GM12878 (cell line): Measurements from ENCODE around the gene TCF4. TPM values are rescaled to one million over a fixed set of nuclear protein-coding genes. Genes with fewer than 3 reads are reported as not detected.

ENCODE experiments used
- ATAC-seq: fragments of 200-7000 bp; cut with Tn5 transposase; 3 replicates; pipeline ENCODE4 v1.9.1; 2020; ENCODE audit warnings: mild to moderate bottlenecking, moderate library complexity
- BruUV-seq: library from RNA; stranded (reverse); fragments of 400-500 nt; replicated peaks from 2 replicates; lab custom pipeline; 2021; lab: Mats Ljungman, UMichigan
- CTCF ChIA-PET: fragments of 300-600 bp; sonication (Branson Sonifier 250); formaldehyde crosslinking; extraction: SDS; loops from one replicate; lab custom pipeline; 2021; ENCODE audit warnings: inconsistent platforms; lab: Yijun Ruan, JAX
- POLR2A ChIA-PET: fragments of 350-600 bp; formaldehyde crosslinking; extraction: SDS; loops from one replicate; lab custom pipeline; 2021; ENCODE audit warnings: inconsistent platforms; lab: Charles Lee
- RAD21 ChIA-PET: fragments of 300-600 bp; sonication (Branson Sonifier 250); formaldehyde crosslinking; loops from one replicate; lab custom pipeline; 2023; ENCODE audit warnings: antibody characterized with exemption; ENCODE audit not compliant: unreplicated experiment; lab: Charles Lee
- SMC1A ChIA-PET: fragments of 300-600 bp; sonication (Branson Sonifier 250); formaldehyde crosslinking; loops from one replicate; lab custom pipeline; 2023; ENCODE audit not compliant: unreplicated experiment, uncharacterized antibody; lab: Charles Lee
- DNase-seq: peaks from one replicate; pipeline ENCODE4 v3.0.0-alpha.2; 2011; ENCODE audit warnings: low read depth, low spot score
- FAIRE-seq: peaks from 3 replicates; lab custom pipeline; 2011; peaks lifted over from hg19 to GRCh38; lab: Jason Lieb, UNC
- H2AFZ ChIP-seq: 2 replicates; pipeline ENCODE4 v1.6.0; 2011; ENCODE audit warnings: low read depth, low read length, control low read depth; ENCODE audit not compliant: control insufficient read depth
- H3K27ac ChIP-seq: 2 replicates; pipeline ENCODE4 v1.5.1; 2011; ENCODE audit warnings: control low read depth; ENCODE audit not compliant: control insufficient read depth, insufficient read depth
- H3K27me3 ChIP-seq, 2 experiments: replicated peaks in 1 of 2; 2 replicates each; pipeline versions ENCODE4 v1.6.0 to v1.6.1; 2011; ENCODE audit warnings: low read length in 1 of 2; ENCODE audit not compliant: control insufficient read depth in 2 of 2, insufficient read depth in 2 of 2
- H3K36me3 ChIP-seq, 2 experiments: 2 replicates each; pipeline ENCODE4 v1.5.1; 2011; ENCODE audit warnings: low read length in 1 of 2; ENCODE audit not compliant: control insufficient read depth in 2 of 2, insufficient read depth in 2 of 2
- H3K4me1 ChIP-seq: 2 replicates; pipeline ENCODE4 v1.6.1; 2011; ENCODE audit warnings: mild to moderate bottlenecking, low read length, moderate library complexity, mixed read lengths; ENCODE audit not compliant: control insufficient read depth, insufficient read depth
- H3K4me2 ChIP-seq: 2 replicates; pipeline ENCODE4 v1.6.0; 2011; ENCODE audit warnings: control low read depth; ENCODE audit not compliant: control insufficient read depth, insufficient read depth
- H3K4me3 ChIP-seq: fragments of 200-600 bp; sonication (generic); 2 replicates; pipeline ENCODE4 v1.5.1; 2016
- H3K79me2 ChIP-seq: 2 replicates; pipeline ENCODE4 v1.6.0; 2011; ENCODE audit warnings: low read length; ENCODE audit not compliant: control insufficient read depth, insufficient read depth
- H3K9ac ChIP-seq: 2 replicates; pipeline ENCODE4 v1.8.0; 2011; ENCODE audit warnings: low read length, control low read depth, mixed read lengths; ENCODE audit not compliant: control insufficient read depth, insufficient read depth
- H3K9me3 ChIP-seq: replicated peaks from 3 replicates; pipeline ENCODE4 v1.5.1; 2011; ENCODE audit warnings: mild to moderate bottlenecking, low read length; ENCODE audit not compliant: control insufficient read depth, insufficient read depth
- H4K20me1 ChIP-seq: 2 replicates; pipeline ENCODE4 v1.6.0; 2011; ENCODE audit not compliant: control insufficient read depth, insufficient read depth
- RAD21 ChIP-seq: IDR thresholded peaks from 2 replicates; pipeline ENCODE4 v1.6.1; 2011; ENCODE audit warnings: mild to moderate bottlenecking, low read depth, low read length, moderate library complexity; ENCODE audit not compliant: insufficient read depth
- SIN3A ChIP-seq: IDR thresholded peaks from 2 replicates; pipeline ENCODE4 v1.6.1; 2012; ENCODE audit warnings: low read depth, low read length, improper control_type of control experiment
- SIX5 ChIP-seq: IDR thresholded peaks from 2 replicates; pipeline ENCODE4 v1.6.1; 2011; ENCODE audit warnings: mild to moderate bottlenecking, low read depth, low read length, moderate library complexity; ENCODE audit not compliant: severe bottlenecking
- SREBF1 ChIP-seq: IDR thresholded peaks from 2 replicates; pipeline ENCODE4 v1.6.1; 2012; ENCODE audit warnings: mild to moderate bottlenecking, low read length
- SRF ChIP-seq, 2 experiments: IDR thresholded peaks; 2 replicates each; pipeline ENCODE4 v1.6.1; 2011; ENCODE audit warnings: low read depth in 2 of 2, low read length in 2 of 2, mild to moderate bottlenecking in 1 of 2, moderate library complexity in 1 of 2
- SUZ12 ChIP-seq: fragments of 200-600 bp; sonication (generic); IDR thresholded peaks from one replicate; pipeline ENCODE4 v1.6.1; 2018; ENCODE audit warnings: antibody characterized with exemption, mild to moderate bottlenecking; ENCODE audit not compliant: unreplicated experiment
- ZNF207 ChIP-seq: fragments of 450-650 bp; IDR thresholded peaks from 2 replicates; pipeline ENCODE4 v1.6.1; 2014; ENCODE audit warnings: antibody characterized with exemption, mild to moderate bottlenecking, borderline replicate concordance
- ZNF24 ChIP-seq: fragments of 450-650 bp; IDR thresholded peaks from 2 replicates; pipeline ENCODE4 v1.6.1; 2017; ENCODE audit warnings: antibody characterized with exemption, mild to moderate bottlenecking
- WGBS: methylation state at CpG from one replicate; pipeline ENCODE4 v1.1.6; 2016; ENCODE audit warnings: low lambda C conversion rate; ENCODE audit not compliant: insufficient replicate concordance, insufficient coverage; ENCODE audit errors: missing lambda C conversion rate; 5-methylcytosine and 5-hydroxymethylcytosine counted together
- in situ Hi-C: fragments of 300-500 bp; cut with MboI; formaldehyde crosslinking; loops from 9 replicates; pipeline ENCODE4 v1.14.3; 2018; ENCODE audit warnings: mixed read lengths
- intact Hi-C: fragments of 100-400 bp; cut with micrococcal nuclease; formaldehyde crosslinking; loops from one replicate; pipeline ENCODE4 v1.14.2; 2022; ENCODE audit not compliant: unreplicated experiment
- polyA plus RNA-seq, 11 experiments: library from polyadenylated mRNA; depleted of rRNA in 4 of 11; unstranded in 6 of 11; stranded (reverse) in 5 of 11; fragments of >200 nt; fragmentation: Nextera tagmentation in 4 of 11; fragmentation: Illumina TruSeq in 1 of 11; extraction: Ambion mirVana in 4 of 11; extraction: Trizol in 1 of 11; gene quantifications; 1 replicate in 1 of 11; 2 replicates in 10 of 11; pipeline versions ENCODE4 v1.2.1 to v1.2.3, GENCODE V29; 2011 to 2016; ENCODE audit warnings: inconsistent platforms in 2 of 11, missing spikeins in 2 of 11, low read depth in 1 of 11
- total RNA-seq, 4 experiments: library from RNA; depleted of rRNA in 3 of 4; stranded (reverse); fragments of >200 nt in 3 of 4; fragmentation: Illumina TruSeq in 1 of 4; extraction: Trizol in 1 of 4; gene quantifications; 2 replicates each; pipeline versions ENCODE4 v1.2.1 to v1.2.3, GENCODE V29; 2013 to 2021
- TF ChIP-seq, protein P1 (sequence below): fragments of 150-350 bp; IDR thresholded peaks from 2 replicates; pipeline ENCODE4 v1.6.1; 2014; ENCODE audit warnings: mild to moderate bottlenecking, low read depth, low read length
- TF ChIP-seq, protein P2 (sequence below): fragments of 450-650 bp; IDR thresholded peaks from 2 replicates; pipeline ENCODE4 v1.6.1; 2017; ENCODE audit warnings: mild to moderate bottlenecking, low read depth, inconsistent platforms; ENCODE audit not compliant: poor library complexity, severe bottlenecking
- TF ChIP-seq, protein P3 (sequence below): IDR thresholded peaks from 2 replicates; pipeline ENCODE4 v1.6.1; 2012; ENCODE audit warnings: low read depth, low read length, improper control_type of control experiment

The TCF4 gene
- total and polyA plus RNA-seq, 10 of the 15 experiments (the other 5 are each of a cell fraction or from before 2014, with no cell fraction given): 15.2 to 94.0 (median 31.5) TPM

DNA sequence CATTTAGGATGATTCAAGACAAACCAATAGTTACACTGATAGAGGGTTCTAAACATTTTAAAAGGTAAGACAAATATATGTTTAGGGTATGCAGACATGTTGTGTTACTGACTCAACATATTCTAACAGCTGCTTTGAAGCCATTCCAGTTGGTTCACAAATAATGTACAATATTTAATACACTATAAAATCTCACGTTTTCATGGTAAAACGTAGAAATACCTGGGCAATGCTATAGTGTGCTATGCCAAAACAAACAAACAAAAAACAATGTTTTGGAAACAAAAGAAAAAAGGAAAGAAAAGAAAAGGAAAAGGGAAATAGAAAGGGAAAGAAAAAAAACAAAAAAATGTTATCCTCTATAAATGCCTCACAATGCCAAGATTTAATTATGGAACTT is 277.1 kb downstream of the TCF4 start:
- intact Hi-C loops (loop anchor here (10.0 kb wide), 2 partner anchors 1046 to 1086 kb away; partner anchors contain the start of genes MBD2 and POLI), in situ Hi-C loops (loop anchor here (25.0 kb wide), 1 partner anchor 1049 kb away; the partner anchor contains the start of gene POLI)
- DNase-seq (no peak), ATAC-seq (no peak), FAIRE-seq (no peak)
- Histone ChIP-seq H4K20me1 (no peaks in the 10 kb centered on the region), H3K4me2 (peak overlapping the region; percentile 12), H3K9me3 (no peaks in the 10 kb centered on the region; the same call in 2 of the 3 replicates), H2AFZ (no peak overlapping the region), H3K36me3 (peaks cover 0 to 3% of the 10 kb centered on the region in 2 experiments; a peak in 3 of 4 replicates), H3K27me3 (no peaks in the 10 kb centered on the region), H3K27ac (no peak overlapping the region), H3K4me3 (0 out of 2 replicates have a peak overlapping the region, but pooled peaks have one; percentile 7), H3K79me2 (peaks cover 98% of the 10 kb centered on the region), H3K4me1 (peaks cover 13% of the 10 kb centered on the region; the same call in 1 of the 2 replicates), H3K9ac (no peak overlapping the region)
- no peak for TF ChIP-seq ZNF207
- no peak for TF ChIP-seq SUZ12
- TF ChIP-seq, protein P1, sequence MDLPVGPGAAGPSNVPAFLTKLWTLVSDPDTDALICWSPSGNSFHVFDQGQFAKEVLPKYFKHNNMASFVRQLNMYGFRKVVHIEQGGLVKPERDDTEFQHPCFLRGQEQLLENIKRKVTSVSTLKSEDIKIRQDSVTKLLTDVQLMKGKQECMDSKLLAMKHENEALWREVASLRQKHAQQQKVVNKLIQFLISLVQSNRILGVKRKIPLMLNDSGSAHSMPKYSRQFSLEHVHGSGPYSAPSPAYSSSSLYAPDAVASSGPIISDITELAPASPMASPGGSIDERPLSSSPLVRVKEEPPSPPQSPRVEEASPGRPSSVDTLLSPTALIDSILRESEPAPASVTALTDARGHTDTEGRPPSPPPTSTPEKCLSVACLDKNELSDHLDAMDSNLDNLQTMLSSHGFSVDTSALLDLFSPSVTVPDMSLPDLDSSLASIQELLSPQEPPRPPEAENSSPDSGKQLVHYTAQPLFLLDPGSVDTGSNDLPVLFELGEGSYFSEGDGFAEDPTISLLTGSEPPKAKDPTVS: no peak
- TF ChIP-seq RAD21: no peak
- TF ChIP-seq ZNF24: no peak
- no peak for TF ChIP-seq SRF (IDR thresholded peaks at IDR 0.05; ENCODE audit: low read depth in 2 of 2, low read length in 2 of 2)
- TF ChIP-seq SREBF1: no peak
- TF ChIP-seq, protein P2, sequence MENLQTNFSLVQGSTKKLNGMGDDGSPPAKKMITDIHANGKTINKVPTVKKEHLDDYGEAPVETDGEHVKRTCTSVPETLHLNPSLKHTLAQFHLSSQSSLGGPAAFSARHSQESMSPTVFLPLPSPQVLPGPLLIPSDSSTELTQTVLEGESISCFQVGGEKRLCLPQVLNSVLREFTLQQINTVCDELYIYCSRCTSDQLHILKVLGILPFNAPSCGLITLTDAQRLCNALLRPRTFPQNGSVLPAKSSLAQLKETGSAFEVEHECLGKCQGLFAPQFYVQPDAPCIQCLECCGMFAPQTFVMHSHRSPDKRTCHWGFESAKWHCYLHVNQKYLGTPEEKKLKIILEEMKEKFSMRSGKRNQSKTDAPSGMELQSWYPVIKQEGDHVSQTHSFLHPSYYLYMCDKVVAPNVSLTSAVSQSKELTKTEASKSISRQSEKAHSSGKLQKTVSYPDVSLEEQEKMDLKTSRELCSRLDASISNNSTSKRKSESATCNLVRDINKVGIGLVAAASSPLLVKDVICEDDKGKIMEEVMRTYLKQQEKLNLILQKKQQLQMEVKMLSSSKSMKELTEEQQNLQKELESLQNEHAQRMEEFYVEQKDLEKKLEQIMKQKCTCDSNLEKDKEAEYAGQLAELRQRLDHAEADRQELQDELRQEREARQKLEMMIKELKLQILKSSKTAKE: no peak
- TF ChIP-seq SIX5: no peak
- TF ChIP-seq, protein P3, sequence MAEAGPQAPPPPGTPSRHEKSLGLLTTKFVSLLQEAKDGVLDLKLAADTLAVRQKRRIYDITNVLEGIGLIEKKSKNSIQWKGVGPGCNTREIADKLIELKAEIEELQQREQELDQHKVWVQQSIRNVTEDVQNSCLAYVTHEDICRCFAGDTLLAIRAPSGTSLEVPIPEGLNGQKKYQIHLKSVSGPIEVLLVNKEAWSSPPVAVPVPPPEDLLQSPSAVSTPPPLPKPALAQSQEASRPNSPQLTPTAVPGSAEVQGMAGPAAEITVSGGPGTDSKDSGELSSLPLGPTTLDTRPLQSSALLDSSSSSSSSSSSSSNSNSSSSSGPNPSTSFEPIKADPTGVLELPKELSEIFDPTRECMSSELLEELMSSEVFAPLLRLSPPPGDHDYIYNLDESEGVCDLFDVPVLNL: no peak
- no peak for TF ChIP-seq SIN3A
- RAD21 ChIA-PET: interaction anchor here (2.8 to 5.5 kb wide), 3 partner anchors 11 to 76 kb away, joined by 8 to 50 read pairs (median 22); no protein-coding TSS in a partner anchor
- 59% methylated on average over 2 of the region's 2 CpGs for WGBS
- CTCF ChIA-PET: interaction anchor here (1.1 kb wide), 1 partner anchor 77 kb away, joined by 4 read pairs; no protein-coding TSS in a partner anchor
- SMC1A ChIA-PET: interaction anchor here (1.2 to 11.0 kb wide), 4 partner anchors 11 to 66 kb away, joined by 3 to 157 read pairs (median 30); no protein-coding TSS in a partner anchor
- no TSS peak for BruUV-seq
- POLR2A ChIA-PET: interaction anchor here (0.7 to 4.9 kb wide), 6 partner anchors 8 to 66 kb away, joined by 3 to 26 read pairs (median 9); no protein-coding TSS in a partner anchor
